ENCODE results near the gene FGFR3. TPM values are rescaled to one million over a fixed set of nuclear protein-coding genes. Genes with fewer than 3 reads are reported as not detected.
A peak's percentile ranks its signal among the peaks of the same experiment; 100 is the strongest.

FGFR3 gene
- total and polyA plus RNA-seq, 2 of the 4 experiments (the other 2 are of a cell fraction), result 0.18 to 0.67 TPM

DNA sequence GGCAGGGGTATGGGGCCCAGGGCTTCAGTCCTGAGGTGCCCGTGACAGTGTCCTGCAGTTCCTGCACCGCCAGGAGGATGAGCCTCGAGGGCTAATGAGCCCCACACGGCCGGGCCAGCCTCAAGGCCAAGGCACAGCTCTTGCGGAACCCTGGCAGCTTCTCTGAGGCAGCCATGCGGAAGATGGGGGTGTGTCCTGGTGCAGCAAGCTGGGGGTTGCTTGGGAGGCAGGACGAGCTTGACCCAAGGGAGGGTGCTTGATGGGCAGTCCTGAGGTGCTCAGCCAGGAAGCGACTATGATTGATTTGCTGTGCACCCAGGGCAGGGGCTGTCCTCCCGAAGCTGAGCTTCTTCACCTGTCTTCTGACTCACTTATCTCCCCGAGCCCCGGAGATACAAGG lies 9.1 kb upstream of the FGFR3 start:
- Histone ChIP-seq H2AK5ac (ENCODE audit: low read depth, low read length) (no peak overlapping the region), H2BK5ac (ENCODE audit: low read depth, low read length, poor library complexity, severe bottlenecking) (no peak overlapping the region), H4K8ac (ENCODE audit: low read depth in 2 of 2, low read length in 2 of 2) (no peak overlapping the region), H2BK15ac (ENCODE audit: low read depth, low read length) (no peak overlapping the region), H3K9me1 (ENCODE audit: insufficient read depth, low read length) (no peaks in the 10 kb centered on the region), H2BK20ac (ENCODE audit: low read depth, low read length) (no peak overlapping the region), H3K4ac (ENCODE audit: low read depth, low read length) (no peak overlapping the region), H2BK120ac (ENCODE audit: low read depth, low read length) (no peak overlapping the region), H4K5ac (ENCODE audit: low read depth, low read length) (no peak overlapping the region), H3K23ac (ENCODE audit: low read depth, low read length) (no peak overlapping the region), H3K27ac (ENCODE audit: insufficient read depth, low read length) (no peak overlapping the region), H4K91ac (ENCODE audit: insufficient read depth, low read depth, low read length) (no peak overlapping the region), H2AFZ (replicated peaks; ENCODE audit: low read length, poor library complexity) (peak overlapping the region; percentile 2), H3K14ac (replicated peaks; ENCODE audit: low read depth, low read length) (no peak overlapping the region), H3K56ac (ENCODE audit: extremely low read depth, insufficient read depth, low read length) (no peak overlapping the region), H3K4me1 (ENCODE audit: control insufficient read depth, insufficient read depth, low read length) (no peaks in the 10 kb centered on the region; the same call in 1 of the 2 replicates), H3K27me3 (ENCODE audit: control insufficient read depth, insufficient read depth, low read length) (peaks cover 13% of the 10 kb centered on the region; the same call in 1 of the 2 replicates), H3K36me3 (ENCODE audit: control insufficient read depth, insufficient read depth, low read length) (no peaks in the 10 kb centered on the region), H4K20me1 (ENCODE audit: insufficient read depth, low read length) (no peaks in the 10 kb centered on the region; the same call in 1 of the 2 replicates), H3K9ac (ENCODE audit: low read depth, low read length) (no peak overlapping the region), H3K79me1 (ENCODE audit: low read depth in 1 of 2, low read length in 2 of 2) (no peaks in the 10 kb centered on the region), H2AK9ac (replicated peaks; ENCODE audit: low read depth, low read length, poor library complexity) (no peak overlapping the region), H3K9me3 (ENCODE audit: control insufficient read depth, insufficient read depth, low read length) (no peaks in the 10 kb centered on the region), H3K4me3 (ENCODE audit: insufficient read depth, low read depth, low read length) (no peak overlapping the region), H3K4me2 (ENCODE audit: low read depth, low read length) (no peak overlapping the region), H3K18ac (ENCODE audit: low read depth, low read length) (no peak overlapping the region)
- ChIA-PET CTCF (no interaction called here), POLR2A (ENCODE audit: unreplicated experiment) (no interaction called here)
- TF ChIP-seq RAD21 (IDR thresholded peaks at IDR 0.05; ENCODE audit: low read length), result no peak
- TF ChIP-seq, protein P1, sequence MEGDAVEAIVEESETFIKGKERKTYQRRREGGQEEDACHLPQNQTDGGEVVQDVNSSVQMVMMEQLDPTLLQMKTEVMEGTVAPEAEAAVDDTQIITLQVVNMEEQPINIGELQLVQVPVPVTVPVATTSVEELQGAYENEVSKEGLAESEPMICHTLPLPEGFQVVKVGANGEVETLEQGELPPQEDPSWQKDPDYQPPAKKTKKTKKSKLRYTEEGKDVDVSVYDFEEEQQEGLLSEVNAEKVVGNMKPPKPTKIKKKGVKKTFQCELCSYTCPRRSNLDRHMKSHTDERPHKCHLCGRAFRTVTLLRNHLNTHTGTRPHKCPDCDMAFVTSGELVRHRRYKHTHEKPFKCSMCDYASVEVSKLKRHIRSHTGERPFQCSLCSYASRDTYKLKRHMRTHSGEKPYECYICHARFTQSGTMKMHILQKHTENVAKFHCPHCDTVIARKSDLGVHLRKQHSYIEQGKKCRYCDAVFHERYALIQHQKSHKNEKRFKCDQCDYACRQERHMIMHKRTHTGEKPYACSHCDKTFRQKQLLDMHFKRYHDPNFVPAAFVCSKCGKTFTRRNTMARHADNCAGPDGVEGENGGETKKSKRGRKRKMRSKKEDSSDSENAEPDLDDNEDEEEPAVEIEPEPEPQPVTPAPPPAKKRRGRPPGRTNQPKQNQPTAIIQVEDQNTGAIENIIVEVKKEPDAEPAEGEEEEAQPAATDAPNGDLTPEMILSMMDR (conservative IDR thresholded peaks at IDR 0.05; ENCODE audit: low read depth, low read length), result no peak
- TF ChIP-seq BHLHE40 (IDR thresholded peaks at IDR 0.05; ENCODE audit: low read depth, low read length), result no peak
- TF ChIP-seq CHD1 (IDR thresholded peaks at IDR 0.05; ENCODE audit: low read depth, low read length), result no peak
- no peak for TF ChIP-seq USF2 (IDR thresholded peaks at IDR 0.05; ENCODE audit: low read depth, low read length)
- no peak for TF ChIP-seq ELK1 (IDR thresholded peaks at IDR 0.05; ENCODE audit: borderline replicate concordance, low read depth, low read length)
- no peak for TF ChIP-seq RCOR1 (IDR thresholded peaks at IDR 0.05; ENCODE audit: insufficient replicate concordance, low read length)
- TF ChIP-seq RFX5 (IDR thresholded peaks at IDR 0.05; ENCODE audit: low read depth, low read length), result no peak
- TF ChIP-seq CEBPB (IDR thresholded peaks at IDR 0.05; ENCODE audit: low read depth, low read length), result no peak
- TF ChIP-seq POLR2A (IDR thresholded peaks at IDR 0.05; ENCODE audit: low read depth, low read length), result no peak
- TF ChIP-seq FOS (IDR thresholded peaks at IDR 0.05; ENCODE audit: low read depth, low read length), result no peak
- TF ChIP-seq NFE2L2 (IDR thresholded peaks at IDR 0.05; ENCODE audit: low read depth, low read length), result no peak
- no peak for TF ChIP-seq MAZ (IDR thresholded peaks at IDR 0.05; ENCODE audit: borderline replicate concordance, low read depth, low read length)
- TF ChIP-seq MXI1 (IDR thresholded peaks at IDR 0.05; ENCODE audit: borderline replicate concordance, low read depth, low read length), result no peak
- no peak for TF ChIP-seq MAFK (IDR thresholded peaks at IDR 0.05; ENCODE audit: low read depth, low read length)
- no peak for TF ChIP-seq SMC3 (IDR thresholded peaks at IDR 0.05; ENCODE audit: low read depth, low read length)
- no TSS peak for BruUV-seq (replicated peaks)
- in situ Hi-C loops (cut with MboI; ENCODE audit: low sequenced_read_pairs) (no loop called here), intact Hi-C loops (cut with micrococcal nuclease) (no loop called here), dilution Hi-C loops (cut with HindIII; ENCODE audit: low sequenced_read_pairs, unreplicated experiment) (no loop called here)
- no peak for ATAC-seq (ENCODE audit: low read depth)
- 69% methylated on average over 7 of the region's 12 CpGs; no CpG with 5 or more reads in 1 of the 2 experiments for WGBS, 2 experiments (ENCODE audit: extremely low coverage in 2 of 2, insufficient read length in 1 of 2)
- DNase-seq, result no peak
